Mesenchymal stem cell (in vitro differentiated cells and primary cell): Measurements from ENCODE around the gene GTPBP1.

Experiments used
- DNase-seq: peaks from one replicate; pipeline ENCODE4 v3.0.0-alpha.2; 2013
- H2AFZ ChIP-seq: one replicate; pipeline ENCODE4 v1.6.1; 2013; ENCODE audit warnings: low read depth, mild to moderate bottlenecking, control low read depth, inconsistent platforms, low read length, moderate library complexity
- H2AK5ac ChIP-seq: 2 replicates; pipeline ENCODE4 v1.6.1; 2013; ENCODE audit warnings: low read length, moderate library complexity, mild to moderate bottlenecking, inconsistent platforms; ENCODE audit not compliant: severe bottlenecking
- H2BK120ac ChIP-seq: one replicate; pipeline ENCODE4 v1.6.1; 2013; ENCODE audit warnings: low read depth, mild to moderate bottlenecking, inconsistent platforms, low read length, moderate library complexity
- H2BK12ac ChIP-seq, 2 experiments: one replicate each; pipeline ENCODE4 v1.6.1; 2013; ENCODE audit warnings: inconsistent platforms in 2 of 2, low read length in 2 of 2, mild to moderate bottlenecking in 2 of 2, moderate library complexity in 2 of 2, control low read depth in 1 of 2
- H2BK15ac ChIP-seq: one replicate; pipeline ENCODE4 v1.6.1; 2013; ENCODE audit warnings: mild to moderate bottlenecking, low read depth, inconsistent platforms; ENCODE audit not compliant: poor library complexity, severe bottlenecking
- H2BK5ac ChIP-seq: 2 replicates; pipeline ENCODE4 v1.6.1; 2013; ENCODE audit warnings: low read depth, mild to moderate bottlenecking, low read length, control low read depth, inconsistent platforms; ENCODE audit not compliant: poor library complexity, severe bottlenecking
- H3K14ac ChIP-seq, 2 experiments: one replicate each; pipeline ENCODE4 v1.6.1; 2013; ENCODE audit warnings: inconsistent platforms in 2 of 2, low read length in 2 of 2, control low read depth in 1 of 2, mild to moderate bottlenecking in 1 of 2, moderate library complexity in 1 of 2
- H3K18ac ChIP-seq, 2 experiments: one replicate each; pipeline ENCODE4 v1.6.1; 2013; ENCODE audit warnings: inconsistent platforms in 2 of 2, low read length in 2 of 2, control low read depth in 1 of 2, low read depth in 1 of 2, mild to moderate bottlenecking in 1 of 2
- H3K23ac ChIP-seq, 2 experiments: one replicate each; pipeline ENCODE4 v1.6.1; 2013; ENCODE audit warnings: inconsistent platforms in 2 of 2, low read length in 2 of 2, mild to moderate bottlenecking in 2 of 2, moderate library complexity in 2 of 2, control low read depth in 1 of 2
- H3K27ac ChIP-seq: 2 replicates; pipeline ENCODE4 v1.5.1; 2013; ENCODE audit warnings: mild to moderate bottlenecking, moderate library complexity, low read length, control low read depth, inconsistent platforms; ENCODE audit not compliant: poor library complexity, severe bottlenecking
- H3K27me3 ChIP-seq, 2 experiments: 2 replicates each; pipeline versions ENCODE4 v1.6.1 to v1.7.0; 2013; ENCODE audit warnings: low read length in 2 of 2, mild to moderate bottlenecking in 2 of 2, moderate library complexity in 2 of 2, control low read depth in 1 of 2, inconsistent platforms in 1 of 2; ENCODE audit not compliant: control insufficient read depth in 1 of 2, insufficient read depth in 1 of 2
- H3K36me3 ChIP-seq, 2 experiments: 2 replicates each; pipeline versions ENCODE4 v1.6.1 to v1.7.0; 2013; ENCODE audit warnings: low read length in 2 of 2, control low read depth in 1 of 2, inconsistent platforms in 1 of 2, low read depth in 1 of 2, mild to moderate bottlenecking in 1 of 2; ENCODE audit not compliant: insufficient read depth in 2 of 2, control insufficient read depth in 1 of 2
- H3K4ac ChIP-seq, 2 experiments: one replicate each; pipeline ENCODE4 v1.6.1; 2013; ENCODE audit warnings: inconsistent platforms in 2 of 2, low read length in 2 of 2, mild to moderate bottlenecking in 2 of 2, moderate library complexity in 2 of 2, control low read depth in 1 of 2, low read depth in 1 of 2
- H3K4me1 ChIP-seq: 2 replicates; pipeline ENCODE4 v1.6.1; 2013; ENCODE audit warnings: low read depth, low read length, control low read depth; ENCODE audit not compliant: control insufficient read depth, insufficient read depth
- H3K4me2 ChIP-seq: 2 replicates; pipeline ENCODE4 v1.6.1; 2013; ENCODE audit warnings: low read length, mild to moderate bottlenecking, inconsistent platforms; ENCODE audit not compliant: poor library complexity, severe bottlenecking
- H3K4me3 ChIP-seq, 2 experiments: 2 replicates each; pipeline versions ENCODE4 v1.5.1 to v1.7.0; 2013; ENCODE audit warnings: low read length in 2 of 2, mild to moderate bottlenecking in 2 of 2, control low read depth in 1 of 2, low read depth in 1 of 2; ENCODE audit not compliant: insufficient read depth in 1 of 2
- H3K79me1 ChIP-seq: replicated peaks from 2 replicates; pipeline ENCODE4 v1.6.1; 2013; ENCODE audit warnings: mild to moderate bottlenecking, control low read depth, low read length, inconsistent platforms; ENCODE audit not compliant: poor library complexity, severe bottlenecking
- H3K9ac ChIP-seq: 2 replicates; pipeline ENCODE4 v1.7.0; 2013; ENCODE audit warnings: mild to moderate bottlenecking, low read length, moderate library complexity
- H3K9me3 ChIP-seq: 2 replicates; pipeline ENCODE4 v1.7.0; 2013; ENCODE audit warnings: mild to moderate bottlenecking, low read length; ENCODE audit not compliant: control insufficient read depth
- H4K8ac ChIP-seq: one replicate; pipeline ENCODE4 v1.6.1; 2013; ENCODE audit warnings: inconsistent platforms, mild to moderate bottlenecking, low read length, moderate library complexity
- H4K91ac ChIP-seq: one replicate; pipeline ENCODE4 v1.6.1; 2013; ENCODE audit warnings: mild to moderate bottlenecking, low read length, inconsistent platforms
- WGBS: methylation state at CpG from one replicate; pipeline ENCODE4 v1.1.7; 2013; ENCODE audit warnings: mixed read lengths; 5-methylcytosine and 5-hydroxymethylcytosine counted together

GTPBP1 gene

GRCh38 chr22:38755155-38755910, 49.6 kb downstream of the GTPBP1 start:
- Histone ChIP-seq H2BK5ac (no peak overlapping the region), H3K4me2 (peak overlapping the region; percentile 78), H3K18ac (peak overlapping the region; percentile 80 to 82), H2BK12ac (no peak overlapping the region), H2BK120ac (no peak overlapping the region), H3K23ac (no peak overlapping the region), H3K4me1 (peaks cover 9% of the 10 kb centered on the region), H3K14ac (no peak overlapping the region), H3K36me3 (peaks cover 22 to 26% of the 10 kb centered on the region in 2 experiments), H4K91ac (peak overlapping the region; percentile 70), H3K9me3 (no peaks in the 10 kb centered on the region), H3K4me3 (peak overlapping the region; percentile 77 to 88), H3K27me3 (no peaks in the 10 kb centered on the region), H2BK15ac (no peak overlapping the region), H2AK5ac (no peak overlapping the region), H4K8ac (peak overlapping the region; percentile 53), H3K27ac (peak overlapping the region; percentile 77), H3K9ac (peak overlapping the region; percentile 94), H2AFZ (peak overlapping the region; percentile 72), H3K79me1 (peaks cover 20% of the 10 kb centered on the region), H3K4ac (peak overlapping the region; percentile 35 to 53)
- WGBS = 2% methylated on average over 34 of the region's 74 CpGs
- peak; percentile 80 for DNase-seq

- Histone ChIP-seq H3K18ac (peak within 1 kb of the TSS; percentile 82 to 88), H4K91ac (peak within 1 kb of the TSS; percentile 76), H3K14ac (peak within 1 kb of the TSS in 1 of 2 experiments; percentile 47), H2BK15ac (no peak within 1 kb of the TSS), H3K27ac (peak within 1 kb of the TSS; percentile 77), H3K23ac (no peak within 1 kb of the TSS), H3K4me1 (peaks cover 15% of the 10 kb centered on the region), H3K4ac (peak within 1 kb of the TSS; percentile 37 to 82), H3K4me3 (peak within 1 kb of the TSS; percentile 77 to 88), H2BK120ac (peak within 1 kb of the TSS; percentile 13), H2BK5ac (no peak within 1 kb of the TSS), H3K9ac (peak within 1 kb of the TSS; percentile 94), H2BK12ac (peak within 1 kb of the TSS in 1 of 2 experiments; percentile 47), H3K36me3 (peaks cover 15 to 19% of the 10 kb centered on the region in 2 experiments), H3K4me2 (peak within 1 kb of the TSS; percentile 85), H3K27me3 (no peaks in the 10 kb centered on the region), H4K8ac (peak within 1 kb of the TSS; percentile 96), H2AK5ac (no peak within 1 kb of the TSS), H3K9me3 (no peaks in the 10 kb centered on the region), H2AFZ (peak within 1 kb of the TSS; percentile 88), H3K79me1 (peaks cover 19% of the 10 kb centered on the region)
- WGBS = 1% methylated on average over 47 of the region's 68 CpGs
- DNase-seq = peak; percentile 85
These were observed 50.3 kb downstream of the GTPBP1 start, which contains the start of gene SUN2 for GRCh38 chr22:38755911-38756532. TSS of gene SUN2 (minus strand) at chr22:38755998. CDS start at chr22:38752628, 3,370 bp downstream.

GRCh38 chr22:38756711-38757463, 51.1 kb downstream of the GTPBP1 start:
- DNase-seq = no peak
- H3K79me1 ChIP-seq = peaks cover 15% of the 10 kb centered on the region
- no peak overlapping the region for H3K4ac ChIP-seq
- no peak overlapping the region for H3K18ac ChIP-seq
- H3K4me1 ChIP-seq = peaks cover 19% of the 10 kb centered on the region
- no peaks in the 10 kb centered on the region for H3K9me3 ChIP-seq
- H2BK5ac ChIP-seq = no peak overlapping the region
- H3K36me3 ChIP-seq = peaks cover 7 to 11% of the 10 kb centered on the region in 2 experiments
- H3K9ac ChIP-seq = peak overlapping the region; percentile 75
- no peak overlapping the region for H2AK5ac ChIP-seq
- no peak overlapping the region for H3K23ac ChIP-seq
- no peak overlapping the region for H2BK12ac ChIP-seq
- H2BK15ac ChIP-seq = no peak overlapping the region
- H4K91ac ChIP-seq = no peak overlapping the region
- no peak overlapping the region for H3K4me2 ChIP-seq
- H3K27me3 ChIP-seq = no peaks in the 10 kb centered on the region
- H2BK120ac ChIP-seq = no peak overlapping the region
- H2AFZ ChIP-seq = no peak overlapping the region
- no peak overlapping the region for H3K14ac ChIP-seq
- H4K8ac ChIP-seq = no peak overlapping the region
- peak overlapping the region in 1 of 2 experiments; percentile 82 for H3K4me3 ChIP-seq
- H3K27ac ChIP-seq = no peak overlapping the region
- 77% methylated on average over 17 of the region's 17 CpGs for WGBS

GRCh38 chr22:38757464-38757757, 51.7 kb downstream of the GTPBP1 start:
- H3K4ac ChIP-seq = no peak overlapping the region
- peaks cover 1 to 5% of the 10 kb centered on the region in 2 experiments for H3K36me3 ChIP-seq
- H3K27ac ChIP-seq = no peak overlapping the region
- H3K4me3 ChIP-seq = no peak overlapping the region
- H2BK5ac ChIP-seq = no peak overlapping the region
- H3K9me3 ChIP-seq = no peaks in the 10 kb centered on the region
- peaks cover 18% of the 10 kb centered on the region for H3K4me1 ChIP-seq
- H3K18ac ChIP-seq = no peak overlapping the region
- H2BK120ac ChIP-seq = no peak overlapping the region
- no peak overlapping the region for H2BK12ac ChIP-seq
- H3K27me3 ChIP-seq = no peaks in the 10 kb centered on the region
- H2AK5ac ChIP-seq = no peak overlapping the region
- H3K14ac ChIP-seq = no peak overlapping the region
- no peak overlapping the region for H2AFZ ChIP-seq
- DNase-seq = no peak
- H3K4me2 ChIP-seq = no peak overlapping the region
- peaks cover 11% of the 10 kb centered on the region for H3K79me1 ChIP-seq
- no peak overlapping the region for H3K23ac ChIP-seq
- no peak overlapping the region for H4K91ac ChIP-seq
- 81% methylated on average over 4 of the region's 4 CpGs for WGBS
- H2BK15ac ChIP-seq = no peak overlapping the region
- H4K8ac ChIP-seq = no peak overlapping the region
- H3K9ac ChIP-seq = no peak overlapping the region
